ENCODE data around the gene ASIP.
"Not testable (repeated sequence)": the region's sequence is repeated elsewhere in the genome, so short reads cannot be mapped to it uniquely, and the experiment has no call there.

ASIP gene

GRCh38 chr20:34240693-34241615 lies at the start of gene ASIP:
TSS of gene ASIP (plus strand) at chr20:34241423. CDS start at chr20:34260375, 18,952 bp downstream.
- TF ChIP-seq CTCF (IDR thresholded peaks at IDR 0.05; ENCODE audit: control insufficient read depth, extremely low read depth, insufficient read depth): no peak
- no peak within 1 kb of the TSS for H3K4me3 ChIP-seq (ENCODE audit: low read depth, low read length)
- DNase-seq (ENCODE audit: low read depth): no peak

- no peak overlapping the region for H3K4me3 ChIP-seq (ENCODE audit: low read depth, low read length)
- no peak for DNase-seq (ENCODE audit: low read depth)
- TF ChIP-seq CTCF (IDR thresholded peaks at IDR 0.05; ENCODE audit: control insufficient read depth, extremely low read depth, insufficient read depth): no peak
Measured at GRCh38 chr20:34193051-34193450, 48.2 kb upstream of the ASIP start.

GRCh38 chr20:34199183-34199582 lies 42.0 kb upstream of the ASIP start:
- DNase-seq (ENCODE audit: low read depth): no peak
- H3K4me3 ChIP-seq (ENCODE audit: low read depth, low read length): no peak overlapping the region
- TF ChIP-seq CTCF (IDR thresholded peaks at IDR 0.05; ENCODE audit: control insufficient read depth, extremely low read depth, insufficient read depth): no peak

- DNase-seq (ENCODE audit: low read depth): no peak
- no peak overlapping the region for H3K4me3 ChIP-seq (ENCODE audit: low read depth, low read length)
- TF ChIP-seq CTCF (IDR thresholded peaks at IDR 0.05; ENCODE audit: control insufficient read depth, extremely low read depth, insufficient read depth): no peak
Measured at GRCh38 chr20:34200023-34200422, 41.2 kb upstream of the ASIP start.

- no peak for DNase-seq (ENCODE audit: low read depth)
- TF ChIP-seq CTCF (IDR thresholded peaks at IDR 0.05; ENCODE audit: control insufficient read depth, extremely low read depth, insufficient read depth): no peak
- no peak overlapping the region for H3K4me3 ChIP-seq (ENCODE audit: low read depth, low read length)
Measured at GRCh38 chr20:34201531-34201930, 39.7 kb upstream of the ASIP start.

- not testable (repeated sequence) for DNase-seq (ENCODE audit: low read depth); H3K4me3 ChIP-seq (ENCODE audit: low read depth, low read length)
Measured at GRCh38 chr20:34205172-34205880, 35.9 kb upstream of the ASIP start.

- H3K4me3 ChIP-seq (ENCODE audit: low read depth, low read length): no peak overlapping the region
- DNase-seq (ENCODE audit: low read depth): no peak
- TF ChIP-seq CTCF (IDR thresholded peaks at IDR 0.05; ENCODE audit: control insufficient read depth, extremely low read depth, insufficient read depth): no peak
Measured at GRCh38 chr20:34209111-34209510, 32.1 kb upstream of the ASIP start.
